GM21786 (cell line): ENCODE results near the gene PPHLN1.
"Not testable (repeated sequence)": the region's sequence is repeated elsewhere in the genome, so short reads cannot be mapped to it uniquely, and the experiment has no call there.

ENCODE experiments used
- ATAC-seq: cut with Tn5 transposase; IDR thresholded peaks from one replicate; pipeline ENCODE4 v1.9.1; 2021; ENCODE audit not compliant: unreplicated experiment

The PPHLN1 gene

GRCh38 chr12:42322567-42322966 lies 3.4 kb upstream of the PPHLN1 start:
- no peak for ATAC-seq

- no peak for ATAC-seq
Measured at GRCh38 chr12:42323856-42324255, 2.1 kb upstream of the PPHLN1 start.

DNA sequence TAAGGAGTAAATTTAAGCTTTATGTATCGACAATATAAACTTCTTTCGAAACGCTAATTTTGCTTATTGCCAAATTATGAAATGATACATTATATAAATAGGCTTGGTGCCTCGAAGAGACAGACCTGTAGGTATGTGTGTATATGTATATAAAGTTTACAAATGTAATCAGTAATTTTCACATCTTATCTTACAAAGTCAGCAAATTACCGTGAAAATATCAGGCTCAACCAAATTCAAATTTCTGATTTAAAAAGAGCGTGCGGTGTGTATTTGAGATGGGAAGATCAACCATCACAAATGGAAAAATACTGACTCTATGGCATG lies 678 bp upstream of the PPHLN1 start:
- ATAC-seq = no peak

- peak; percentile 26 for ATAC-seq
Measured at GRCh38 chr12:42326541-42327226, 717 bp downstream of the PPHLN1 start.

DNA sequence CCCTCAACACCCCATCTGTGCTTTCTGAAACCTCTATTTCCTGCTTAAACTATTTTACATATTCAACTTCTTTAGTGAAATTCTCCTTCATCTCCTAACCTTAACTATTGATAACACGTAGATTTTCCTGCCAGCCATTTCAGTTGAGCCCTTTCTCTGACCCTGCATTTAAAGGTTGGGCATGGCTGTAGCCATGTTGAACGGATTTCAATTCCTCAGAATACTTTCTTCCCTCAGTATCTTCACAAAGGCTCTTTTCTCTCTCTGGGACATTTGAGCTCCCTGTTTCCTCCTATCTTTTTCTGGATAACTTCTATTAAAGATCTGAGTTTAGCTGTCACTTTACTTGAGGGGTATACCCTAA lies 1.2 kb downstream of the PPHLN1 start:
- no peak for ATAC-seq

GRCh38 chr12:42330097-42330496 lies 4.1 kb downstream of the PPHLN1 start:
- not testable (repeated sequence) for ATAC-seq

DNA sequence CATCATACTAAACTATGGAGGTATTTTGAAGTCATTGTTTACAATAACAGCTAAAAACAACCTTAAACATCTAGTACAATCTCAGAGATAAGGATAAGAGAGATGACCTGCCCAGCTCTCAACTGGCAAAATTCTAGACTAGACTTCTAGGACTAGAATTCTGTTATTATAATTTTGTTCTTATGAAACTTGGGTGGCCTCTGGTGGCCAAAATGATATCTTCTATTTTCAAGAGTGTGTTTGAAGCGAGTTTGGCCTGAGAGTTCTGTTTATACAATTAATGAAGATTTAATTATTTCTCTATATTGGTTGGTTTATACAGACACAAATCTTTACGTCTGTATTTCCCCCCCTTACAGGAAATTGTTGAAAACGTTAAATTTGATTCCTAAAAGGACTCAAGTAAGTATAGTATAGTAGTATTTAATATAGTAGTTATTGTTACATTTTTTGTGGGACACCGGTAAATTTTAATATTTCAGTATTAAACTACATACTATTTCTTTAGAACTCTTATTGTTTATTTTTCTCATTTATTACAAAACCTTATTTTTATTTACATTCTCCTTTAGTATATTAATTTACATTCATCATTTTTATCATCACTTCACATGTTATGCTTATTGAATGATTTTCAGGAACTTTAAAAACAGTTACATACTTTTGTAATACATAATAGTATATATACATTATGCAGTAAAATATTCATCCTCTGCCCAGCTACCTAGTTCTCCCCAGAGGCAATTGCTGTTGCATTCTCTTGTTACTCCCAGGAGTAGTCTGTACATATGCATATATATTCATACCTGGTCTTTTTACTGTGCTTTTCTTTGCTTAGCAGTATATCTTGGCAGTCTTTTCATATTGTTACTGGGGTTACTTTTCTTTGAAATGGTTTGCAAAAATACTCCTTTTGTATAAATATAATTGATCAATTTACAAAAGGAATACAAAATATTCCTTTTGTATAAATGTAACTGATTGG lies 6.6 kb downstream of the PPHLN1 start:
- peak; percentile 85 for ATAC-seq

GRCh38 chr12:42336286-42336685 lies 10.3 kb downstream of the PPHLN1 start:
- ATAC-seq = no peak

- ATAC-seq = no peak
Measured at GRCh38 chr12:42338280-42338679, 12.3 kb downstream of the PPHLN1 start.

DNA sequence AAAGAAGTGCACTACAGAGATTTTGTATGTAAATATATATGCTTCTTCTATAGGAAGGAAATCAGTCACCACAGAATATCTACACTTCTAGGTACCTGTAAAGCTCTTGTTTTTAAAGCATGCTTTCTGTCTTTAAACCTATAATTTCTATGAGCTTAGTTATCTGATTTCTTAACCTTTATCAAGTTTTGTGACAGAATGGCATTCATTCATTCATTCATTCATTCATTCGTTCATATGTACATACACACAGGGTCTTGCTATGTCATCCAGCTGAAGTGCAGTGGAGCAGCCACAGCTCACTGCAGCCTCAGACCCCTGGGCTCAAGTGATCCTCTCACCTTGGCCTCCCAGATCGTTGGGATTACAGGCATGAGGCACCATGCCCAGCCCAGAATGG lies 16.1 kb downstream of the PPHLN1 start:
- no peak for ATAC-seq

GRCh38 chr12:42343721-42344120 lies 17.8 kb downstream of the PPHLN1 start:
- no peak for ATAC-seq

- ATAC-seq = no peak
Measured at GRCh38 chr12:42346403-42347002, 20.5 kb downstream of the PPHLN1 start.

DNA sequence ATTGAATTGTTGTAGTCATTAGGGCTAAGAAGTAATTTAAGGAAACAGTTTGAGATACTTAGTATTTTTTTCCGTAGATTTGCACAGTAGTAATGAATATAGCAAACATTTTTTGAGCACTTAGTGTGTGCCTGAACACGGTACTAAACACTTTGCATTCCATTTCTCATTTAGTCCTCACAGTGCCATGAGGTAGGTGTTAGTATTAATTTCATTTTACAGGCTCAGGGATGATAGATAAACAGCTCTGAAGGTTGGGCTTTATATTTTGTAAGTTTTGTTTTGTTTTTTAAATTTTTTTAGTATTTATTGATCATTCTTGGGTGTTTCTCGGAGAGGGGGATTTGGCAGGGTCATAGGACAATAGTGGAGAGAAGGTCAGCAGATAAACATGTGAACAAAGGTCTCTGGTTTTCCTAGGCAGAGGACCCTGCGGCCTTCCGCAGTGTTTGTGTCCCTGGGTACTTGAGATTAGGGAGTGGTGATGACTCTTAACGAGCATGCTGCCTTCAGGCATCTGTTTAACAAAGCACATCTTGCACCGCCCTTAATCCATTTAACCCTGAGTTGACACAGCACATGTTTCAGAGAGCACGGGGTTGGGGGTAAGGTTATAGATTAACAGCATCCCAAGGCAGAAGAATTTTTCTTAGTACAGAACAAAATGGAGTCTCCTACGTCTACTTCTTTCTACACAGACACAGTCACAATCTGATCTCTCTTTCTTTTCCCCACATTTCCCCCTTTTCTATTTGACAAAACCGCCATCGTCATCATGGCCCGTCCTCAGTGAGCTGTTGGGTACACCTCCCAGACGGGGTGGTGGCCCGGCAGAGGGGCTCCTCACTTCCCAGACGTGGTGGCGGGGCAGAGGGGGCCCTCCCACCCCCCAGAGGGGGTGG lies 23.4 kb downstream of the PPHLN1 start:
- not testable (repeated sequence) for ATAC-seq

GRCh38 chr12:42350021-42350407 lies 24.0 kb downstream of the PPHLN1 start:
- not testable (repeated sequence) for ATAC-seq

DNA sequence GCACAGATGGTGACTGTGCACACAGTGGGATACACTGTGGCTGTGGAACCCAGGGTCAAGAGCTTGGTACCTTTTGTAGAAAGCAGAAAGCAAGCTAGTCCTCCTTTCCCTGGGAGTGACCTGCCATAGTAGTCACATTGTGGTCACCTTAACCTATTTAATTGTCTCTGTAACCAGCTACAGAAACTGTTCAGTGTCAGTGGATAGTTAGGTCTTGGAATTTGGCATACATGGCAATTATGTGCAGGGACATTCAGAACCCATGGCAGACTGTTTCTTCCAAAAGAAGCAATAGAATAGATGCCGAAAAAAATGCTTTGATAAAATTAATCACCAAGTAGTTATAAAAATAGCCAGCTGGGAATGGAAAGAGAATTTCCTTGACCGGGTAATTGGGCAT lies 30.4 kb downstream of the PPHLN1 start:
- ATAC-seq = no peak

DNA sequence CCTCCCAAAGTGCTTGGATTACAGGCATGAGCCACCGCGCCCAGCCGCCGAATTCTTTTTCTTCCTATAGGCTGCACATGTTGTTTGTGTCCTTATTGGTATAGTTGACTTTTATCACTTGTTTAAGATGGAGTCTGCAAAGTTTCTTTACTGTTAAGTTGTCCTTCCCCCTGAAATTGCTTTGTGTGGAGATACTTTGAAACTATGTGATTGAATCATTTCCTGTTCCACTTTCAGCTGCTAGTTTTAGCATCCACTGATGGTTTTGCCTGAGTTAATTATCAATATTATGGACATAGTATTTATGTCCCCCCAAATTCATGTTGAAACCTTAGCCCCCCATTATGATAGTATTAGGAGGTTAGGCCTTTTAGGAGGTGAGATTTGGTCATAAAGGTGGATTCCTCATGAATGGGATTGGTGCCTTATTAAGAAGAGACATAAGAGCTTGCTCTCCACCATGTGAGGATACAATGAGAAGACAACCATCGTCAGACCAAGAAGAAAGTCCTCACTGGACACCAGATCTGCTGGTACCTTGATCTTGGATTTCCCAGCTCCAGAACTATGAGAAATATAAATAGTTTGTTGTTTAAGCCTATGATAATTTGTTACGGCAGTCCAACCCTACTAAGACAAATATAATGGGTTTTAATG lies 34.9 kb downstream of the PPHLN1 start:
- peak; percentile 80 for ATAC-seq

- ATAC-seq = no peak
Measured at GRCh38 chr12:42361909-42362646, 36.1 kb downstream of the PPHLN1 start.

GRCh38 chr12:42362647-42363260 lies 36.8 kb downstream of the PPHLN1 start:
- no peak for ATAC-seq

DNA sequence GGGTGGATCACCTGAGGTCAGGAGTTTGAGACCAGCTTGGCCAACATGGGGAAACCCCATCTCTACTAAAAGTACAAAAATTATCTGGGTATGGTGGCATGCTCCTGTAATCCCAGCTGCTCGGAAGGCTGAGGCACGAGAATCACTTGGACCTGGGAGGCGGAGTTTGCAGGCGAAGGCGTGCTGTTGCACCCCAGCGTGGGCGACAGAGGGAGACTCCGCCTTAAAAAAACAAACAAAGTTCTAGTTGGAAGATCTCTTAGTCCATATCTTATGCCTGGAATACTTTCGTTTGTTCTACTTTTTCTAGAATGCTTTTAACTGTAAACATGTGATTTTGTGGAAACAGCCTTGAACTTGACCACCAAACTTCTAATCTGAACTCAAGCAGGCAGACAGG lies 38.7 kb downstream of the PPHLN1 start:
- no peak for ATAC-seq
